Glomerular endothelial cell (primary cell): Measurements from ENCODE around the gene KAZN. TPM values are rescaled to one million over a fixed set of nuclear protein-coding genes. Genes with fewer than 3 reads are reported as not detected.

Source experiments
- DNase-seq: peaks from one replicate; pipeline ENCODE4 v3.0.0-alpha.2; 2011; ENCODE audit warnings: low read depth, low spot score; ENCODE audit errors: extremely low read depth
- total RNA-seq: library from RNA; depleted of rRNA; stranded (reverse); fragments of >200 nt; gene quantifications from 2 replicates; pipeline ENCODE4 v1.2.3, GENCODE V29; 2015

Gene KAZN
- total RNA-seq, 1 donor from 2014 or later: 6.9 TPM

- DNase-seq: no peak
Observed at GRCh38 chr1:14784790-14785773, 186.6 kb downstream of the KAZN start.

GRCh38 chr1:14786109-14786675, 187.7 kb downstream of the KAZN start:
- no peak for DNase-seq

- no peak for DNase-seq
Observed at GRCh38 chr1:14786681-14787080, 188.2 kb downstream of the KAZN start.

- DNase-seq: no peak
Observed at GRCh38 chr1:14787604-14788003, 189.1 kb downstream of the KAZN start.

- no peak for DNase-seq
Observed at GRCh38 chr1:14788080-14788479, 189.6 kb downstream of the KAZN start.

- DNase-seq: no peak
Observed at GRCh38 chr1:14790982-14791381, 192.5 kb downstream of the KAZN start.

- no peak for DNase-seq
Observed at GRCh38 chr1:14791654-14792053, 193.2 kb downstream of the KAZN start.

GRCh38 chr1:14794136-14794768, 195.8 kb downstream of the KAZN start:
- DNase-seq: no peak

GRCh38 chr1:14794906-14795305, 196.4 kb downstream of the KAZN start:
- DNase-seq: no peak

GRCh38 chr1:14795589-14795988, 197.1 kb downstream of the KAZN start:
- DNase-seq: no peak

GRCh38 chr1:14800014-14800413, 201.5 kb downstream of the KAZN start:
- no peak for DNase-seq

- DNase-seq: no peak
Observed at GRCh38 chr1:14800500-14801076, 202.1 kb downstream of the KAZN start.

GRCh38 chr1:14803002-14803789, 204.7 kb downstream of the KAZN start:
- no peak for DNase-seq

GRCh38 chr1:14804626-14805025, 206.1 kb downstream of the KAZN start:
- DNase-seq: no peak

GRCh38 chr1:14806772-14807171, 208.3 kb downstream of the KAZN start:
- DNase-seq: no peak

- no peak for DNase-seq
Observed at GRCh38 chr1:14808768-14809167, 210.3 kb downstream of the KAZN start.

- DNase-seq: no peak
Observed at GRCh38 chr1:14809191-14809981, 210.9 kb downstream of the KAZN start.

- no peak for DNase-seq
Observed at GRCh38 chr1:14810595-14811361, 212.3 kb downstream of the KAZN start.

- no peak for DNase-seq
Observed at GRCh38 chr1:14811573-14811972, 213.1 kb downstream of the KAZN start.
